Femur (tissue), 1 donor: ENCODE data around the gene GPS1.

Source experiments
- DNase-seq: peaks from one replicate; pipeline ENCODE4 v3.0.0-alpha.2; 2017

Gene GPS1

DNA sequence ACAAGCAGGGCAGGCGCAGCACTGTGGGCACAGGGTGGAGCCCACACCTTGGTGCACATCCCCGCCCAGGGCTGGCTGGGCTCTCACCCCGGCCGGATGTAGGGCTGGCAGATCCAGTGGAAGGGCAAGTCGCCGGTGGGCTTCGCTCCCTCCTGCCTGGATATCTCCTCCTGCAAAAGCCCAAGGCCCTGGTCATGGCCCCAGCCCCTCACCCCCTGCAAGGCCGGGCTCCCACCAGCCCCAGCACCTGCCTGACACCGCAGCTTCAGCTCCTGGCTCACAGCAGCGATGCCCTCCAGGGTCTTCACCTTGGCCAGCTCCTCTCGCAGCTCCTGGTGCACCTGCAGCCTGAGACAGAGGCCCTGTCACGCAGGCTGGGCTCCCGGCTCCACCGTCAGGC lies 8.9 kb downstream of the GPS1 start:
- DNase-seq = peak; percentile 16

DNA sequence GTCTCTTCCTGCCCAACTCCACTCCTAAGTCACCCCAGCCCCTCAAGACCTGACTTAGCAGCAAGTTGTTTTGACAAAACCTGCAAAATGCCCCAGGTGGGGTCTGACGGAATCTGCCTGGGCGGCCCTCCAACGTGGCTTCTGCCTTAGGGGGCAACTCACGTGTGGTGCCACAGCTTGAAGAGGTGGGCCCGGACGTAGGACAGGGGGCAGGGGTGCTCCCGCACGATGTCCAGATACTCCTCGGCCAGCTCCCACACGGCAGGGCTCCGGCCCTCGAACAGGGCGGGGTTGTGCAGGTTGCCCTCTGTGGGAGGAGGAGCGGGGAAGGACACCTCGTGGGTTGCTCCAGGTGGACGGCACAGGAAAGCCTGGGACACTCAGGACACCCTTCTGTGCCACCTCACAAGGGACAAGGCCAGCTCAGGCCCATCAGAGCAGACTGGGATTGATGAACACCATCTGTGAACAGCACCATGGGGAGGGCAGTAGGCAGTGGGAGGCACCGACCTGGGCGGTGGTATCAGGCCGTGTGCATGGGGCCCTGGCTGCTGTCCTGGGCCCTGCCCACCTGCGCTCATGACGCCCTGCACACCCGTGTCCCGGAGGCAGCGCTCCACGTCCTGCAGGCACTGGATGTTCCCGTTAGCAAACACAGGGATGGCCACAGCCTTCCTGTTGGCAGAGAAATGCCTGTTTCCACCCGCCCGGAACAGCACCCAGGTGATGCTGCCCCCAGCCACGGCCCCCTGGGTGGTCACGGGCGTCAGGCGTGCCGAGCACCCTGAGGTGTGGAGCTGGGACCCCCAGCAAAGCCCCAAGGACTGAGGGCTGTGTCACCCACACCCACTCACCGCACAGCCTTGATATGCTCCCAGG lies 9.6 kb downstream of the GPS1 start:
- peak; percentile 22 for DNase-seq

DNA sequence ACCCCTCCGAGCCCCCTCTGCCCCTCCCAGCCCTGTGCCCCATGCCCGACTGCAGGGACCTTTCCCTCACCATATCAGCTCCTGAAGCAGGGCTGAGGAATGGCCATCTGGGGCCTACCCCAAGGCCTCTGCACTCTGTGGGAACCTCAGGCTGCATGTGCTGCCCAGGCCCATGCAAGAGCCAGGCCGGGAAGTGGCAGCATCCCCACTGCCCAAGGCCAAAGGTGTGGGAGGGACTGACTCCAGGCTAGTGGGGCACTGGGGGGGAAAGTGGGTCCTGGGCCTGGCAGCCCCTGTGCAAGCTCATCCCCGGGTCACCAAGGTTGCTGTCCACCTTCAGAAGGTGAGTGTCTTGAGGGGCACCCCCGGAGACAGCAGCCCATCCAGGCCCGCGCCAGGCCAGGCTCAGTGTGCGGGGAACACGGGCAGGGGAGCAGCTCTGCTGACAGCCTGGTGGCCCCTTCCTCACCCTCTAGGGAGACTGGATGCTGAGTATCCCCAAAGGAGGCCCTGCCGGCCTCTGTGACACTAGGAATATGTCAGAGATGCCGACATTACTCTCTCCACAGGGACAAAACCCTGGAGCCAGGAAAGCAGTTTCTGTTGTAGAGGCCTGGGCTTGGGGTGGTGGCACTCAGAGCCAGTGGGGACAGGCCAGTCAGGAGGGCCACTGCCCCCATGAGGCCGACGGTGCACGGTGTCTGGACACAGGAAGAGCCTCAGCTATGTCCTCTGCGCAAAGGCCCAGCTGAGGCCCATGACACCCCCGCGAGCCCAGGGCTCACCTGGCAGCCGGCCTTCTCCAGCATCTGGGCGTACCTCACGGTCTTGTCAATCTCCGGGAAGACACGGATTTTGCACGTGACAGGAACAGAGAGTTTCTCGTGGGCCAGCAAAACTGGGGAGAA lies 10.6 kb downstream of the GPS1 start:
- peak; percentile 15 for DNase-seq

DNA sequence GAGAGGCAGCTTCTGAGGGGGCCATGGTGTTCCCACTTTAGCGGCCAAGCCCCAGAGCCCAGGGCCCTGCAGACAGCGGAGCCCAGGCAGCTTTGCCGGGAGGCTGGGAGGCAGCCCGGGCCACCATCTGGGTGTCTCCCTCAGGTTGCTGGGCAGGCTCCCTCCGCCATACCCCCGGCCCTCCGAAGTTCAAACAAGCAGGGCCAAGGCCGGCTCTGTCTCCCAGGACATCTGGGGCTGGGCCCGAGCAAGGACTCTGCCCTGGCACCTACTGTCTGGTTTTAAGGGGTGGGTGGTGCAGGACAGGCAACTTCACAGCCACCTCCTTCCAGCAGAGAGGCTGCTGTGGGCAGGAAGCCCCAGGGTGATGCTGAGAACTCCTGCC lies 11.3 kb downstream of the GPS1 start:
- no peak for DNase-seq

DNA sequence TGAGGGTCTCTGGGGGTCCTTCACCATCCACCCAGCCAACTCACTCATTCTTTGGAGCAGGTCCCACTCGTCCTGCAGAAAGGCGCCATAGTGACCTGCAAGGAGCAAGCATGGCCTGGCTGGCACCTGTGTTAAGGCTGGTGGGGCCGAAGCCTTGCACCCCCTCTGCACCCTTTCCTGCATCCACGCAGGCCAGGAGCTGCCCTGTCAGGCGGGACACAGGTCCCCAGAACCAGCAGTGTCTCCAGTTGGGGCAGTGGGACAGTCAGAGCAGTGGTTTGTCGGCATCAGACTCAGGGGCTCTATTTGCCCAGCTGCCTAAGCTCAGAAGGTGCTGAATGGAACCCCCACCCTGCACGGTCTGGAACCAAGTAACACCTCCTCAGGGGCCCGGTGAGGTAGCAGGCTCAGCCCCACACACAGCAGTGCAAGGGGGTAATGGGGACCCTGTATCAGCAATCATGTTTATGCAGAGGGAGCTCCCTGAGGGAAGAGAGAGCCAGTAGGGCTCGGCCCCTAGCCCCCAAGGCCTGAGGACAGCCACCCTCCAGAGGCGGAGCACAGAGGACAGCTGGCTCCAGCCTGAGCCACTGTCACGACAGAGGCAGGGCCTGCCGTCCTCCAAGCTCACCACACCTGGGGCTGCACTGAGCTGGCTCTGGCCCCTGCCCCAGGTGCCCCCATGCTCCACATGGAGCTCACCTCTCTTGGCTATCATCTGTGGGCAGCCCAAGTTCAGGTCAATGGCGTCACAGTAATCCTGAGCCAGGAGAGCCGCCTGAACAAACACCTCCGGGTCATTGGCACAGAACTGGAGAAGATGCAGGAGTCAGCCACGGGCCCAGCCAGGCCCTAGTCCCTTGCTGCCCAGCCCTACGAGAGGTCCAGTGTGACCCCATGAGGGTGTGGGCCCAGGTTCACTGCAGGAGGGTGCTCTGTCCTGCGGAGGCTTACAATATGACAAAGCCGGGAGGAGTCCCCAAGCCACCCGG lies 12.0 kb downstream of the GPS1 start:
- peak; percentile 21 for DNase-seq

DNA sequence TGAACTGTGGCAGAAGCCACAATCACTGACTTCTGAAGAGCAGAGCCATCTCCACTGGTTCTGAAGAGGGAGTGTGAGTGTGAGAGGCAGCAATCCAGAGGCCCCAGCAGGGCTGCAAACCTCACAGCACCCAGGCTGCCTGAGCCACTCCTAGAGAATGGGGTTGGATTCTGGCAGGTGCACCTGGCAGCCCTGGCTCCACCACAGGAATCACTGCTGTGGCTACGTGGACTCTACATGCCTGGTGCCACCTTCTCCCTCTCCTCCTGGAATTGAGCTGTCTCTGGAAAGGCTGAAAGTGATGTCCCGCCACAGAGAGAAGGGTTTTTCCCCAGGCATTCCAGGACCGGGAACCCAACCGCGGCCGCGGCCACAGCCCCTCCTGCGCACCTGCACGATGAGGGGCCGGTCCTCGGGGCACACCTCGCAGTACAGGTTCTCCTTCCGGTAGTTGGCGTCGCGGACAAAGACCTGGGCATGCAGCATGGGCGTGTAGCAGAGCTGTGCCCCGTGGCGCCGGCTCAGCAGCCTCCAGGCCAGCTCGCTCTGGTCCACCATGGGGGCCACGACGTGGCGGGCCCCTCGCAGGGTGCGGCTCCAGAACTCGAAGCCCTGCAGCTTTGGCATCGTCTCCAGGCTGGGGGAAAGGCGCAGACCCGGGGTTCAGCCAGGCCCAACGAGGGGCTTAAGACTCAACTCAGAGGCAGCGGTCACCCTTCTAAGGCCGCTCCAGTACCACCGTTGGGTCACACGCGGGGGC lies 12.9 kb downstream of the GPS1 start:
- peak; percentile 16 for DNase-seq

DNA sequence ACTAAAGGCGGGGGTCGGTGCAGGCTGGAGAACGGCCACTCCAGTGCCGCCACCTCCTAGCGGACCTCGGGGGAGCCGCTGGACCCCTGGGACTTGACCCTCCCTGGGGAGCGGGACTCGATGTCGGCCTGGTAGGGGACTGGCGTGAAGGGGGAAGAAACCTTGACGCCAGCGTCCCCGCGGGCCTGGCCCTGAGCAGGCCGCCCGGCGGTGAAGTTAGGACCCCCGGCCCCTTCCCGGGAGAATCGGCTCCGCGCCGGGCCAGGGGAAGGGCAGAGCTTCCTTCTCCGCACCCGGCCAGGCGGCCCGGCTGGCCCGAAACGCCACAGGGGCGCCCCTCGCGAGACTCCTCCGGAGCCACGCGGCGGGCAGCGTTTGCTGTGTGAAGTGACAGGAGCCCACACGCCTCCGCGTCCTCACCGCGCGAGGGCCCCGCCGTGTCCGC lies 13.5 kb downstream of the GPS1 start:
- peak; percentile 23 for DNase-seq

DNA sequence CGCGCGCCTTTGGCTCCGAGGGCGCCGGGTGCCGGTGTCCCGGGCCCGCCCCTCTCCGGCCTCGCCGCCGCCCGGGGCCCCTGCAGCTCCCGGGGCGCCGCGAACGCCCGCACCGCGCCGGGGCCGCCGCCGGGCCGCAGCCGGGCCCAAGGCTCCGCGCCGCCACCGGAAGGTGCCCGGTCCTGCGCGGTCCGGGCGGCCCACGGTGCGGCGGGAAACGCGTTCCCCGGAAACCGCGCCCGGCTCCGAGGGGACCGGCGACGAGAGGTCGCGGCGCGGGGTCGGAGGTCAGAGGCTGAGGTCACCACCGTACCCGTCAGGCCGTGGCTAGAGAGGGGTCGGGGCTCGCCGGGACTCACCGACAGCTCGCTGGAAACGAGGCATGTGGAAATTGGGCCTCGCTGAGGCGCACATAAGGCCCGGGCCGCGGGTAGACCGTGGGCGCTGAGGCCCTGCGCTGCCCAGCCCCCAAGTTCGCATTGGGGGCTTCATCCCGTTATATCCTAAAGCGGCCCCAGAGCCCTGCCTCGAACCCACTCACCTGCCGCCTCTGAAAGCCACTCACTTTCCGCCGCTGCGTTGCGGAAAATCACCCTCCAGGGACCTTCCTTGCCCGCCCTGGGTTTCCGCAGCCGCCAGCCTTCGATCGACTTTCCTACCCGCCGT lies 14.1 kb downstream of the GPS1 start, which contains the start of gene DUS1L:
Gene DUS1L (minus strand): TSS at position 167 of the 666 bp plus-strand sequence. CDS start 745 bp downstream, outside the sequence.
- peak; percentile 66 for DNase-seq

DNA sequence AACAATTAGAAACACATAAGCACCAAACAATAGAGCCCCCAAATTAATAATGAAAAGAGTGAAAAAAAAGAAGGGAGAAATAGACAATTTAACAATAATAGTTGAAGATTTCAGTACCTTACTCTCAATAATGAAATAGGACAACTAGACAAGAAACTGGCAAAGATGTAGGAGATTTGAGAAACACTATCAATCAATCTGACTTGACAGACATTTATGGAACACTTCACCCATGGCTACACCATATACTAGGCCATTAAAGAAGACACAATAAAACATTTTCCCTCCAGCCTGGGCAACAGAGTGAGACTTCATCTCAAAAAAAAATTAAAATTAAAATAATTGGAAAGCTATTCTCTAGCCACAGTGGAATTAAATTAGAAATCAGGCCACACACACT lies 18.9 kb downstream of the GPS1 start:
- DNase-seq = no peak

DNA sequence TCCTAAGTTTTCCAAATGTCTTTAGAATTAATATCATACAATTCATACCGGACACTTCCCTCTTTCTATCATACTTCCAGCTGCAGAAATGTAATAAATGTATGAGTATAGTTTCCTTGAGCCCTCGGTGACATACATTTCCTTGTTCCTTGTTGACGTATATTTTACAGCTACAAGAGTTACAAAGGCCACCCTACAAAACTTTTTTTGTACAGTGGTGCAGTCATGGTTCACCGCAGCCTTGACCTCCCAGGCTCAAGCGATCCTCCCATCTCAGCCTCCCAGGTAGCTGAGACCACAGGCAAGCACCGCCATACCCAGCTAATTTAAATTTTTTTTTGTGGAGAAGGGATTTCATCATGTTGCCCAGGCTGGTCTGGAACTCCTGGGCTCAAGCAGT lies 21.1 kb downstream of the GPS1 start:
- no peak for DNase-seq

DNA sequence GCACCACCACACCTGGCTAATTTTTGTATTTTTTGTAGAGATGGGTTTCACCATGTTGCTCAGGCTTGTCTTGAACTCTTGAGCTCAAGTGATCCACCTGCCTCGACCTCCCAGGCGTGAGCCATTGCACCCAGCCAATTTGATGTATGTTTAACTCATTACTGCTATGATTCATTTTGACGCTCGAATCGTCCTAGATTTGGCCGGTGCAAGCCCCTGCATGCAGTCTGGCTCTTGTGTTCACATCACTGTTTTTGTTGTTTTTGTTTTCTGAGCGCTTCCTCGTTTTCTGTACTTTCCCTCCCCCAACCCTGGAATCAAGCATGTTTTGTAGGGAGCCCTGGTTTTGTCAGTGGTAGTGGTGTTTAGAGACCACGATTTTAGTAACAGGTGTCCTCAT lies 21.7 kb downstream of the GPS1 start:
- DNase-seq = no peak

DNA sequence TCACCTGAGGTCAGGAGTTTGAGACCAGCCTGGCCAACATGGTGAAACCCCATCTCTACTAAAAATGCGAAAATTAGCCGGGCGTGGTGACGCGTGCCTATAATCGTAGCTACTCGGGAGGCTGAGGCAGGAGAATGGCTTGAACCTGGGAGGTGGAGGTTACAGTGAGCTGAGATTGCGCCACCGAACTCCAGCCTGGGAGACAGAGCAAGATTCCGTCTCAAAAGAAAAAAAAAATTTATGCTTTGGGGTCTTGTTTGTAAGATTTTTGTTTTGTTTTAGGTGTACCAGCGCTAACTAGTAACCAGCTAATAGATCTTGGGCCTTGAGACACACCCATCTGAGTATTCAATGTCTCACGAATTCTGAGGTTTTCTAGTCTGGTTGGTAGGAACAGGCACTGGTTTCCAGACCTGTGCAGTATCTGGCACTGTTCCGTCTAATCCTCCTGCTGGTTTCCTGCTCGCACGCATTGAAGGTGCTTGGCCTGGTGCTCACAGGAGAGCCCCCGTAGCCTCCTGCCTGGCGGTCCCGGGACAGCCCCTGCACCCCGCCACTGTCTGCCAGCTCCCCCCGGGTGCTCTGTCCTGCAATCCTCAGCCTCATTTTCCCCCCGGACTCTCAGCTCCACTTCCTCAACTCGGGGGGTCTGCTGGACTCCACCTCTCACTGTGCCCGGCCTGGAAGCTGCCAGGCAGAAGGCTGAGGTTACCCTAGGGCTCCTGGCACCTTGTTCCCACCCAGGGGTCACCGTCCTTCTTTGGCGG lies 24.5 kb downstream of the GPS1 start:
- DNase-seq = no peak

DNA sequence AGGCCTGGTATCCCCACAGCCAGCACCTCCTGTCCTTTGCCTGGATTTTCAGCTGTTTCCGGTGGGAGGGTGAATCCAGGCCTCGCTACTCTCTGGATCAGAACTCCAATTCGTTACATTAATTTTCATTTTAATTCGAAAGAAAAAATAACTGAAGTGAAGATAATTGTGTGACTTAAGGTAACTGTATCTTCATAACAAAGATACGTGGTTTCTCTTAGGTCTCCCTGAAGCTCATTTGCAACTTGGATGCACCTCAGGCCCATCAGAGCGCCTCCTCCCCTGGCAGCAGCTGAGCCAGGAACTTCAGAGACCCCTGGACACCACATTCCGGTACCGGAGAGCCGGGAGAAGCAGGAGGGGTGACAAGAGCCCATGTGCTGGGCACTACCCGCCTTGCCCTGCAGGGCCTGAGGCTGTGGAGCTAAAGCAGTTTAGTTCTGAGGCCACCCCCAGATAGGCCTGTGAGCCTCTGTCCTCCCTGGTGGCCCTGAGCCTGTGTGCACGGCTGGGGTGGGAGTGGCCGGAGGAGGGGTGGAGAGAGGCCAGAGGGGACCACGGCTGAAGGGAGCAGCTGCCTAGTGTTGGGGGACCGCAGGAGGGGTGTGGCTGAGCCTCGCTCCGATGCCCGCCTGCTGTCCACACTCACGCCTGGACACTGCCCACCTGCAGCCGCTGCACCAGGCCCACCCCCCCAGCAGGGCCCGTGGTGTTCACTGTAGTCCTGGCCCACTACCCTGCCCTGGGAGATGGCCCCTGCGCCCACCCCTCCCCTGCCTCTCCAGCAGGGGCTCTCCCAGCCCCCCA lies 25.3 kb downstream of the GPS1 start:
- DNase-seq = no peak

DNA sequence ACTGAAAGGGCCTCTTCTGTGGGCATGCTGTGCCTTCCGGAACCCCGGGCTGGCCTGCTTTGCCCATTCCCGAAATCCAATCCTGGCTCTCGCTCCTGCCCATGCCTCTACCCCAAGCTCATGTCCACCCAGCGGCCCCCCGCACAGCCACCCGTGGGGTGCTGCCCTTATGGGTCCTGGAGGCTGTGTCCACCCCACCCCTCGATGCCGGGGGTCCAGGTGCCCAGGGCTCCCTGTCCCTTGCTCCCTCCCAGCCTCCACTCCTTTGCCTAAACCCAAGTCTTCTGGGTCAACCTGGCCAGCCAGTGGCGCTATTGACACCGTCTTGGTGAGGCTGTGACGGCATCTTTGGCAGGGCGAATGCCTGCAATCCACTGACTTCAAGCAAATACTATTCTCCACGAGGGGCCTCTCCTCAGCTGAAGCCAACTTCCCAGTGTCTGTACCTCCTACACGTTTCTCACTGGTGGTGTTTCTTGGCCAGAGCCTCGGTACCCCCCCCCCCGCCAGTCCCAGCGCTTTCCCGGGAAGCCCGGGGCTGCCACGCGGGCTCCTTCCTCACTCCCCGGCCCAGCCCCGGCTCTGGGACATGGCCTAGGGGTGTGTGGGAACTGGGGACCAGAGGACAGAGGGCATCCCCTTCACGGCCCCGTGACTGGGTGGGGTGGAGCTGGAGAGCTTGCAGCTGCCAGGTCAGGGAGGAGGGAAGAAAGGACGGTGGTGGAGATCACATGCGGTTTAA lies 26.1 kb downstream of the GPS1 start:
- DNase-seq = peak; percentile 75

DNA sequence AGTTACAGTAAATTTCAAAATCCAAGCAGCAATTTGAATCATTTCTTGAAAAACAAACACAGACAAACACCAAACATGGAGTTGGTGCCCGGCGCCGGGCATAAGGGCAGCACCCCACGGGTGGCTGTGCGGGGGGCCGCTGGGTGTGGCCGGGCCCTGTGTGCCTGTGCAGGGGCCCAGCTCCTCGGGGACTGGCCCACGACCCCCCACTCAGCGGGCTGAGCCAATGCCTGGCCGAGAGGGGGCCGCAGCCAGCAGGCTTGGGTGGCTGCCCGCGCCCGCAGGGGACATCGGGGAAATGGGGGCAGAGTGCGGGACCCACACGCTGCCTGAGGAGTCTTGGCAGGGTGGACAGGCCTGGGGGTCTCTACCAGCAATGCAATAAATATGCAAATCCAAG lies 26.7 kb downstream of the GPS1 start:
- no peak for DNase-seq

DNA sequence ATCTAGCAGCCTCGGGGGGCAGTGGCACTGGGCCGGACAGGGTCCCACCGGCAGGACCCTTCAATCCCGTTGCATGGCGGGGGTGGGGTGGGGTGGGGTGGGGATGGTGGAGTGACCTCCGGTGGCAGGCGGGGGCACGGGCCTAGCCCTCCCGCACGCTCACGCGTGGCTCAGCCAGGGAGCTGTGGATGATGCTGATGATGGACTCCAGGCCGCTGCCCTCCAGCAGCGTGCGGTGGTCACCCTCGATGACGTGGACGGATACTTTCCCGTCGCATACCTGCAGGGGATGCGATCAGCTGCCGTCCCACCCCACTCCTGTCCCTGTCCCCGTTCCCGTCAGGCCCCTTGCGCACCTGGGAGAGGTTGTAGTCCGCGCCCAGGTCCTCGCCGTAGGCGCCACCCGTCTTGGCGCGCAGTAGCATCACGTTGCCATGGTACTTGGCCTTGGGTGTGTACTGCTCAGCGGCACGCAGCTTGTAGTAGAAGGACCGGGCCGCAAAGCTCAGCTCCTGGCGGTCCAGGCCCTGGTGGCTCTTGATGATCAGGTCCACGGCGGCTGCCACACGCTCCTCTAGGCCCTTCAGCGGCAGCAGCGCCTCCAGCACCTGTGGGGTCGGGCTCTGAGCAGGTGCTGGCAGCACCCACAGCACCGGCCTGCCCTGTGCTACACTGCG lies 27.4 kb downstream of the GPS1 start:
- no peak for DNase-seq

DNA sequence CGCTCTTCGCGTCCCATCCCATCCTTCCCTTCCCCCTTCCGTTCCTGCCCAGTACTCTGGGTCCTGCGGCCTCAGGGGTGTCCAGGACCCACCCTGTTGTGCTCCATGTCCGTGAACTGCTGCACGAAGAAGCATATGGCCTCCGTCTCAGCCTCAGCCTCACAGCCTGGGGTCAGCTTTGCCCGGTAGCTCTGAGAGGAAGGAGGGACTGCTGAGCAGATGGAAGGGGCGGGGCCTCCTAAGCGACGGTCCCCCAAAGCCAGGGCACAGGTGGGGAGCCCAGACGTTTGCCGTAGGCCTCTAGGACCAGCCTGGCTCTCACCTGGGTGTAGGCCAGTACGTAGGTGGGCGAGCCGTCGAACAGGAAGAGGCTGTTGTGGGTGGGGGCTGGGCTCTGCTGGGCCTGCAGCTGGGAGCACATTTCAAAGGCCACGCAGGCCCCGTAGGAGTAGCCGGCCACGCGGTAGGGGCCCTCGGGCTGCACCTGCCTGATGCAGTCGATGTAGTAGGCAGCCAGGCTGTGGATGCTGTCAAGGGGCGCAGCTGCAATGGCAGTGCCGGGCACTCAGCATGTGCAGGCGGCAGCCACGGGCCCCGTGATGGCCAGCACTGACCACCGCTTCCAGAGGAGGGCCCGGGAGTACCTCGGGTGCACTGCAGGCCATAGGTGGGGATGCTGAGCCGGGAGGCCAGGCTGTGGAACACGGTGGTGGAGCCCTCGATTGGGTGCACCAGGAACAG lies 28.5 kb downstream of the GPS1 start:
- DNase-seq = no peak
